Measurements from ENCODE around the gene GIMAP8.
A peak's percentile ranks its signal among the peaks of the same experiment; 100 is the strongest.

The GIMAP8 gene

GRCh38 chr7:150502519-150502918 is 52.1 kb downstream of the GIMAP8 start:
- TF ChIP-seq CTCF (IDR thresholded peaks at IDR 0.05) = no peak
- DNase-seq (ENCODE audit: low spot score) = no peak
- Histone ChIP-seq H3K4me3 (no peak overlapping the region), H3K27ac (no peak overlapping the region)

DNA sequence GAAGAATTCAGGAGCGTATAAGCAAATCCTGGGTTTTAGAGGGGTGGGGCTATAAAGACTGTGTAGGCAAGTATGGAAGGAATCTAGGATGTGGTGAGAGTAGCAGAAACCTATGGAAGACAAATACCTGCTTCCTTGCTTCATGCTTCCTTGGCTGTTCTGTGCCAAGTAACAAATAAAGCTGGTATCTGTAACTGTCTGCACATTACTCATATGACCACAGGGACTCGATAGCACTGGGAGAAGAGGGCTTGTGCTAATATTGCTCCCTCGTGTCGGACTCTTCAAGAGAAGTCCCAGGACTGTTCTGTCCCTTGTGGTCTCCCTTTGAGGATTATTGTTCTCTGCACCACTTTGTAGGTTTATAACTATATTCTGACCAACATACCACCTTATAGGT is 52.7 kb downstream of the GIMAP8 start:
- Histone ChIP-seq H3K4me3 (no peak overlapping the region), H3K27ac (no peak overlapping the region)
- no peak for DNase-seq (ENCODE audit: low spot score)
- TF ChIP-seq CTCF (IDR thresholded peaks at IDR 0.05) = no peak

- no peak for TF ChIP-seq CTCF (IDR thresholded peaks at IDR 0.05)
- no peak overlapping the region for H3K27ac ChIP-seq
- DNase-seq (ENCODE audit: low spot score) = no peak
- no peak overlapping the region for H3K4me3 ChIP-seq
Observed at GRCh38 chr7:150503581-150503980, 53.2 kb downstream of the GIMAP8 start.

DNA sequence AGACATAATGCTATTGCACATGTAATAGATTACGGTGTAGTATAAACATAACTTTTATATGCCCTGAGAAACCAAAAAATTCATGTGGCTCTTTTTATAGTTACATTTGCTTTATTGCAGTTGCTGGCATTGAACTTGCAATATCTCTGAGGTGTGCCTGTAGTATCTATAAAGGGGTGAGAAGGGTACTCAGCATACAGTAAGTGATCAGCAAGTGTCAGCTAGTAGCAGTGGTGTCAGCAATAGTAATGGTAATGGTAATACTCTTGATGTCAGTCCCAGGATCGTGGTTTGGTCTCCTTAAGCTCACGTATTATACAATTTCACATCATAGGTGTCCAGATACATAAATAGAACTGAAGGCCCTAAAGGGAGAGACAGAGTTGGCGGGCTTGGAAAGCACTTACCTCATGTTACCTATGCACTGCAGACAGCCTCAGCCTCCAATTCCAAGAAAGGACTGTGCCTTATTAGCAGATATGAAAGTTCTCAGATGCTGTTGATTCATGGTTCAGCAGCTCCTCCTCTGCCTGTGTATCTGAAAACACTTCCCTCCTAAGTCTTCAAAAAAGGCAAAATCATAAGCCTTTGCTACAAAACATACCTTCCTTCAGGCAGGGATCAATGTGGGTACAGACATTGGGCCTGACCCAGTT is 57.6 kb downstream of the GIMAP8 start:
- Histone ChIP-seq H3K27ac (no peak overlapping the region), H3K4me3 (no peak overlapping the region)
- TF ChIP-seq CTCF (IDR thresholded peaks at IDR 0.05) = no peak
- DNase-seq (ENCODE audit: low spot score) = no peak

DNA sequence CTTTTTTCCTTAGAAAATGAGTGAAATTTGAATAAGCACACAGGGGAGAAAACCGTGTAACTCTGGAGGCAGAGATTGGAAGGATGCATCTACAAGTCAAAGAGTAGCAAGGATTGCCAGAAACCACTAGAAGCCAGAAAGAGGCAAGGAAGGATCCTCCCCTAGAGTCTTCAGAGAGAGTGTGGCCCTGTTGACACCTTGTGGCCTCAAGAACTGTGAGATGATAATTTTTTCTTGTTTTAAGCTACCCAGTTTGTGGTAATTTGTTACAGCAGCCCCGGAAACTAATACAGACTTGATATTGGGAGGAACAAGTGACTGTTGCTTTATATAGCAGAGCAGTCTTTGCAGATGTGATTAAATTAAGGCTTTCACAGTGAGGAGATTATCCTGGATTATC is 60.6 kb downstream of the GIMAP8 start:
- TF ChIP-seq CTCF (IDR thresholded peaks at IDR 0.05) = no peak
- H3K27ac ChIP-seq = no peak overlapping the region
- no peak overlapping the region for H3K4me3 ChIP-seq
- DNase-seq (ENCODE audit: low spot score) = no peak

DNA sequence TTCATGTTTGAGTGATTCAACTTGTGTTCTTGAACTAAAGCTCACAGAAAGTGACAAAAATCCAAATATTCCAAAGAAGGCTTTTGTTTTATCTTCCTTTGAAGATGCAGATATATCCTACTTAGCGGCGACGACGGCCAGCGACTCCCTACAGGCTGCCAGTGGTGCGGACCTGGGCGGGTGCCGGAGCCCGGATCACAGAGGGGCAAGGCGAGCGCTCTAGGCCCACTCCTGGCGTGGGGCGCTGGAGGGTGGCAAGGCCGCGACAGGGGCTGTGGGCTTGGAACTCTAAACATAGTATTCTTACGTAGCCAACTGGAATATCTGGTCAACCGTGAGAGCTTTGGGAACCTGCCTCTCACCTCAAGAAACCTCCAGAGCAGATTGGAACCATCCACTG is 63.3 kb downstream of the GIMAP8 start:
- no peak for TF ChIP-seq CTCF (IDR thresholded peaks at IDR 0.05)
- Histone ChIP-seq H3K4me3 (no peak overlapping the region), H3K27ac (peak overlapping the region in 1 of 2 donors; percentile 68)
- DNase-seq (ENCODE audit: low spot score) = no peak

DNA sequence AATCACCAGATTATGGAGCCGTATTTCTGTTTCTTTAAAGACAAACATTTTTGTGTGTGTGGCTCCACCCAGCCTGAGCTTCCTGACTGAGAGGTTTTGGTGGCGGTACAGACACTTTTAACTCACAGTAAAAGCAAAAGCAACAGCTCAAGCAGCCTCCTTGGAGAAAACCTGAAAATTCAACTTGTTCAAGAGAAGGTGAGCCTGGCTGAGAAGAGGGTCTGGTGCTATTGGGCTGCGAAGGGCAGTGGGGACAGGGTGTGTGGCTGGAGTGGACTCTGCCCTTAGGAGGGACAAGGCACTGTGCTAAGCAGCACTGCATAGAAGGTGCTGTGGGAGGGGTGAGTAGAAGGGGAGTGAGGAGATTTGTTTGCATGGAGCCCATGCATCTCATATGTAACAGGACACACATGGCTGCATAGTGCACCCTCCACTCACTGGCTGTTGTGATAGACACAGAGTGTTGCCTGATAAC is 64.4 kb downstream of the GIMAP8 start, which contains the start of gene GIMAP7:
Gene GIMAP7 (plus strand): TSS at position 125 of the 475 bp plus-strand sequence. CDS start 5,103 bp downstream, outside the sequence.
- Histone ChIP-seq H3K27ac (peak within 1 kb of the TSS in 1 of 2 donors; percentile 68), H3K4me3 (peak within 1 kb of the TSS; percentile 65)
- no peak for DNase-seq (ENCODE audit: low spot score)
- no peak for TF ChIP-seq CTCF (IDR thresholded peaks at IDR 0.05)

All from coronary artery (tissue), 2 donors.